Endodermal cell (in vitro differentiated cells): ENCODE results near the gene AURKA. TPM values are rescaled to one million over a fixed set of nuclear protein-coding genes. Genes with fewer than 3 reads are reported as not detected.

ENCODE experiments used
- DNase-seq: peaks from one replicate; pipeline ENCODE4 v3.0.0-alpha.2; 2017
- H3K27ac ChIP-seq: 2 replicates; pipeline ENCODE4 v1.5.1; 2013; ENCODE audit warnings: mild to moderate bottlenecking, low read depth, low read length, moderate library complexity
- H3K27me3 ChIP-seq: 2 replicates; pipeline ENCODE4 v1.6.1; 2013; ENCODE audit warnings: mild to moderate bottlenecking, low read length, moderate library complexity; ENCODE audit not compliant: insufficient read depth, control insufficient read depth, poor library complexity, severe bottlenecking
- H3K36me3 ChIP-seq: 2 replicates; pipeline ENCODE4 v1.7.0; 2013; ENCODE audit warnings: mild to moderate bottlenecking, low read length, moderate library complexity; ENCODE audit not compliant: control insufficient read depth, insufficient read depth
- H3K4me1 ChIP-seq: one replicate; pipeline ENCODE4 v1.7.0; 2013; ENCODE audit warnings: low read length; ENCODE audit not compliant: control insufficient read depth, insufficient read depth
- H3K4me3 ChIP-seq: 2 replicates; pipeline ENCODE4 v1.5.1; 2013; ENCODE audit warnings: mild to moderate bottlenecking, low read length, moderate library complexity
- H3K9ac ChIP-seq: 2 replicates; pipeline ENCODE4 v1.6.1; 2013; ENCODE audit warnings: mild to moderate bottlenecking, low read length, moderate library complexity; ENCODE audit not compliant: poor library complexity, severe bottlenecking; ENCODE audit errors: extremely low read depth
- H3K9me3 ChIP-seq: 2 replicates; pipeline ENCODE4 v1.6.1; 2013; ENCODE audit warnings: mild to moderate bottlenecking, low read length, moderate library complexity; ENCODE audit not compliant: control insufficient read depth
- H3K27ac Mint-ChIP-seq: 2 replicates; pipeline ENCODE4 v1.8.0; 2020; ENCODE audit warnings: mixed read lengths
- H3K27me3 Mint-ChIP-seq: 2 replicates; pipeline ENCODE4 v1.8.0; 2021; ENCODE audit warnings: mild to moderate bottlenecking, mixed read lengths; ENCODE audit not compliant: insufficient read depth
- H3K36me3 Mint-ChIP-seq: 2 replicates; pipeline ENCODE4 v1.8.0; 2020; ENCODE audit warnings: low read depth, mixed read lengths
- H3K4me1 Mint-ChIP-seq: 2 replicates; pipeline ENCODE4 v1.8.0; 2020; ENCODE audit warnings: mixed read lengths
- H3K4me3 Mint-ChIP-seq: 2 replicates; pipeline ENCODE4 v1.8.0; 2020; ENCODE audit warnings: mild to moderate bottlenecking, moderate library complexity, mixed read lengths
- H3K9me3 Mint-ChIP-seq: 2 replicates; pipeline ENCODE4 v1.8.0; 2020; ENCODE audit warnings: mild to moderate bottlenecking, mixed read lengths
- WGBS, 2 experiments: methylation state at CpG; one replicate each; pipeline versions ENCODE4 v1.1.5 to v1.1.7; 2013; ENCODE audit warnings: missing lambda C conversion rate in 2 of 2, mixed read lengths in 1 of 2; ENCODE audit not compliant: insufficient coverage in 1 of 2, insufficient read length in 1 of 2; 5-methylcytosine and 5-hydroxymethylcytosine counted together
- total RNA-seq, 2 donors: library from RNA; stranded (reverse); fragmentation: NEBNext Ultra II Directional in 1 of 2; extraction: Animal tissue kit (Norgen Biotek cat#: 25700) in 1 of 2; gene quantifications; 2 replicates in 1 of 2; 3 replicates in 1 of 2; pipeline ENCODE4 v1.2.1, GENCODE V29; 2021
- TF ChIP-seq, protein P1 (sequence below): fragments of 200-600 bp; sonication (generic); conservative IDR thresholded peaks from 2 replicates; pipeline ENCODE4 v1.5.0; 2021; ENCODE audit warnings: antibody characterized with exemption, mild to moderate bottlenecking

Gene AURKA
- total RNA-seq, 2 donors from 2014 or later: 56.3 to 85.9 TPM

GRCh38 chr20:56439771-56440291 lies 47.8 kb upstream of the AURKA start:
- H3K27ac ChIP-seq: no peak overlapping the region
- WGBS, 2 experiments: 88 to 92% methylated on average over 5 of the region's 5 CpGs

GRCh38 chr20:56438284-56438683 lies 46.3 kb upstream of the AURKA start:
- no peak overlapping the region for H3K9ac ChIP-seq
- H3K4me1 ChIP-seq: no peaks in the 10 kb centered on the region
- Mint-ChIP-seq H3K27ac (no peak overlapping the region), H3K4me1 (no peaks in the 10 kb centered on the region), H3K36me3 (no peaks in the 10 kb centered on the region), H3K4me3 (no peak overlapping the region), H3K27me3 (peaks cover 3% of the 10 kb centered on the region), H3K9me3 (no peaks in the 10 kb centered on the region)
- no peak for DNase-seq
- H3K36me3 ChIP-seq: no peaks in the 10 kb centered on the region
- no peaks in the 10 kb centered on the region for H3K9me3 ChIP-seq
- H3K27ac ChIP-seq: no peak overlapping the region
- H3K4me3 ChIP-seq: no peak overlapping the region
- no peaks in the 10 kb centered on the region for H3K27me3 ChIP-seq
- WGBS, 2 experiments: 97 to 100% methylated on average over 4 of the region's 4 CpGs
- TF ChIP-seq, protein P1, sequence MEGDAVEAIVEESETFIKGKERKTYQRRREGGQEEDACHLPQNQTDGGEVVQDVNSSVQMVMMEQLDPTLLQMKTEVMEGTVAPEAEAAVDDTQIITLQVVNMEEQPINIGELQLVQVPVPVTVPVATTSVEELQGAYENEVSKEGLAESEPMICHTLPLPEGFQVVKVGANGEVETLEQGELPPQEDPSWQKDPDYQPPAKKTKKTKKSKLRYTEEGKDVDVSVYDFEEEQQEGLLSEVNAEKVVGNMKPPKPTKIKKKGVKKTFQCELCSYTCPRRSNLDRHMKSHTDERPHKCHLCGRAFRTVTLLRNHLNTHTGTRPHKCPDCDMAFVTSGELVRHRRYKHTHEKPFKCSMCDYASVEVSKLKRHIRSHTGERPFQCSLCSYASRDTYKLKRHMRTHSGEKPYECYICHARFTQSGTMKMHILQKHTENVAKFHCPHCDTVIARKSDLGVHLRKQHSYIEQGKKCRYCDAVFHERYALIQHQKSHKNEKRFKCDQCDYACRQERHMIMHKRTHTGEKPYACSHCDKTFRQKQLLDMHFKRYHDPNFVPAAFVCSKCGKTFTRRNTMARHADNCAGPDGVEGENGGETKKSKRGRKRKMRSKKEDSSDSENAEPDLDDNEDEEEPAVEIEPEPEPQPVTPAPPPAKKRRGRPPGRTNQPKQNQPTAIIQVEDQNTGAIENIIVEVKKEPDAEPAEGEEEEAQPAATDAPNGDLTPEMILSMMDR: no peak

More at GRCh38 chr20:56439771-56440291, 47.8 kb upstream of the AURKA start:
- Mint-ChIP-seq H3K36me3 (no peaks in the 10 kb centered on the region), H3K4me3 (no peak overlapping the region), H3K9me3 (no peaks in the 10 kb centered on the region), H3K27me3 (peaks cover 9% of the 10 kb centered on the region), H3K27ac (no peak overlapping the region), H3K4me1 (no peaks in the 10 kb centered on the region)
- no peak overlapping the region for H3K9ac ChIP-seq
- H3K27me3 ChIP-seq: no peaks in the 10 kb centered on the region
- TF ChIP-seq, protein P1: no peak
- no peak overlapping the region for H3K4me3 ChIP-seq
- no peaks in the 10 kb centered on the region for H3K36me3 ChIP-seq
- H3K4me1 ChIP-seq: no peaks in the 10 kb centered on the region
- DNase-seq: no peak
- no peaks in the 10 kb centered on the region for H3K9me3 ChIP-seq

GRCh38 chr20:56437196-56437960 lies 45.4 kb upstream of the AURKA start:
- peaks cover 8% of the 10 kb centered on the region for H3K27me3 Mint-ChIP-seq
- H3K4me1 ChIP-seq: no peaks in the 10 kb centered on the region
- no peak for DNase-seq
- no peaks in the 10 kb centered on the region for H3K27me3 ChIP-seq
- H3K4me1 Mint-ChIP-seq: no peaks in the 10 kb centered on the region
- H3K9ac ChIP-seq: no peak overlapping the region
- no peaks in the 10 kb centered on the region for H3K36me3 ChIP-seq
- H3K4me3 Mint-ChIP-seq: no peak overlapping the region
- TF ChIP-seq, protein P1: no peak
- 92 to 94% methylated on average over 11 to 20 of the region's 20 CpGs for WGBS, 2 experiments
- H3K36me3 Mint-ChIP-seq: no peaks in the 10 kb centered on the region
- H3K9me3 Mint-ChIP-seq: no peaks in the 10 kb centered on the region
- H3K9me3 ChIP-seq: no peaks in the 10 kb centered on the region
- no peak overlapping the region for H3K27ac Mint-ChIP-seq
- H3K27ac ChIP-seq: no peak overlapping the region
- H3K4me3 ChIP-seq: no peak overlapping the region
